OCI-LY3 (cell line): ENCODE data around the gene NTNG2.

Experiments used
- EZH2phosphoT487 ChIP-seq: fragments of 200-600 bp; shearing (Covaris generic); IDR thresholded peaks from 2 replicates; pipeline ENCODE4 v1.6.1; 2018; ENCODE audit warnings: antibody characterized with exemption, mixed run types, low read depth
- TF ChIP-seq, protein P1 (sequence below): fragments of 200-600, 300-600 bp; sonication (generic); IDR thresholded peaks from 2 replicates; pipeline ENCODE4 v1.5.1; 2014; ENCODE audit warnings: antibody characterized with exemption, low read length, low read depth

GRCh38 chr9:132287256-132287760 is 125.5 kb downstream of the NTNG2 start:
- TF ChIP-seq, protein P1, sequence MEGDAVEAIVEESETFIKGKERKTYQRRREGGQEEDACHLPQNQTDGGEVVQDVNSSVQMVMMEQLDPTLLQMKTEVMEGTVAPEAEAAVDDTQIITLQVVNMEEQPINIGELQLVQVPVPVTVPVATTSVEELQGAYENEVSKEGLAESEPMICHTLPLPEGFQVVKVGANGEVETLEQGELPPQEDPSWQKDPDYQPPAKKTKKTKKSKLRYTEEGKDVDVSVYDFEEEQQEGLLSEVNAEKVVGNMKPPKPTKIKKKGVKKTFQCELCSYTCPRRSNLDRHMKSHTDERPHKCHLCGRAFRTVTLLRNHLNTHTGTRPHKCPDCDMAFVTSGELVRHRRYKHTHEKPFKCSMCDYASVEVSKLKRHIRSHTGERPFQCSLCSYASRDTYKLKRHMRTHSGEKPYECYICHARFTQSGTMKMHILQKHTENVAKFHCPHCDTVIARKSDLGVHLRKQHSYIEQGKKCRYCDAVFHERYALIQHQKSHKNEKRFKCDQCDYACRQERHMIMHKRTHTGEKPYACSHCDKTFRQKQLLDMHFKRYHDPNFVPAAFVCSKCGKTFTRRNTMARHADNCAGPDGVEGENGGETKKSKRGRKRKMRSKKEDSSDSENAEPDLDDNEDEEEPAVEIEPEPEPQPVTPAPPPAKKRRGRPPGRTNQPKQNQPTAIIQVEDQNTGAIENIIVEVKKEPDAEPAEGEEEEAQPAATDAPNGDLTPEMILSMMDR: no peak
- no peak for TF ChIP-seq EZH2phosphoT487
